HG02870 (cell line): ENCODE measurements around the gene USP37.

Experiments used
- ATAC-seq: cut with Tn5 transposase; IDR thresholded peaks from one replicate; pipeline ENCODE4 v1.9.1; 2021; ENCODE audit warnings: mild to moderate bottlenecking, moderate library complexity; ENCODE audit not compliant: unreplicated experiment

Gene USP37, protein sequence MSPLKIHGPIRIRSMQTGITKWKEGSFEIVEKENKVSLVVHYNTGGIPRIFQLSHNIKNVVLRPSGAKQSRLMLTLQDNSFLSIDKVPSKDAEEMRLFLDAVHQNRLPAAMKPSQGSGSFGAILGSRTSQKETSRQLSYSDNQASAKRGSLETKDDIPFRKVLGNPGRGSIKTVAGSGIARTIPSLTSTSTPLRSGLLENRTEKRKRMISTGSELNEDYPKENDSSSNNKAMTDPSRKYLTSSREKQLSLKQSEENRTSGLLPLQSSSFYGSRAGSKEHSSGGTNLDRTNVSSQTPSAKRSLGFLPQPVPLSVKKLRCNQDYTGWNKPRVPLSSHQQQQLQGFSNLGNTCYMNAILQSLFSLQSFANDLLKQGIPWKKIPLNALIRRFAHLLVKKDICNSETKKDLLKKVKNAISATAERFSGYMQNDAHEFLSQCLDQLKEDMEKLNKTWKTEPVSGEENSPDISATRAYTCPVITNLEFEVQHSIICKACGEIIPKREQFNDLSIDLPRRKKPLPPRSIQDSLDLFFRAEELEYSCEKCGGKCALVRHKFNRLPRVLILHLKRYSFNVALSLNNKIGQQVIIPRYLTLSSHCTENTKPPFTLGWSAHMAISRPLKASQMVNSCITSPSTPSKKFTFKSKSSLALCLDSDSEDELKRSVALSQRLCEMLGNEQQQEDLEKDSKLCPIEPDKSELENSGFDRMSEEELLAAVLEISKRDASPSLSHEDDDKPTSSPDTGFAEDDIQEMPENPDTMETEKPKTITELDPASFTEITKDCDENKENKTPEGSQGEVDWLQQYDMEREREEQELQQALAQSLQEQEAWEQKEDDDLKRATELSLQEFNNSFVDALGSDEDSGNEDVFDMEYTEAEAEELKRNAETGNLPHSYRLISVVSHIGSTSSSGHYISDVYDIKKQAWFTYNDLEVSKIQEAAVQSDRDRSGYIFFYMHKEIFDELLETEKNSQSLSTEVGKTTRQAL

DNA sequence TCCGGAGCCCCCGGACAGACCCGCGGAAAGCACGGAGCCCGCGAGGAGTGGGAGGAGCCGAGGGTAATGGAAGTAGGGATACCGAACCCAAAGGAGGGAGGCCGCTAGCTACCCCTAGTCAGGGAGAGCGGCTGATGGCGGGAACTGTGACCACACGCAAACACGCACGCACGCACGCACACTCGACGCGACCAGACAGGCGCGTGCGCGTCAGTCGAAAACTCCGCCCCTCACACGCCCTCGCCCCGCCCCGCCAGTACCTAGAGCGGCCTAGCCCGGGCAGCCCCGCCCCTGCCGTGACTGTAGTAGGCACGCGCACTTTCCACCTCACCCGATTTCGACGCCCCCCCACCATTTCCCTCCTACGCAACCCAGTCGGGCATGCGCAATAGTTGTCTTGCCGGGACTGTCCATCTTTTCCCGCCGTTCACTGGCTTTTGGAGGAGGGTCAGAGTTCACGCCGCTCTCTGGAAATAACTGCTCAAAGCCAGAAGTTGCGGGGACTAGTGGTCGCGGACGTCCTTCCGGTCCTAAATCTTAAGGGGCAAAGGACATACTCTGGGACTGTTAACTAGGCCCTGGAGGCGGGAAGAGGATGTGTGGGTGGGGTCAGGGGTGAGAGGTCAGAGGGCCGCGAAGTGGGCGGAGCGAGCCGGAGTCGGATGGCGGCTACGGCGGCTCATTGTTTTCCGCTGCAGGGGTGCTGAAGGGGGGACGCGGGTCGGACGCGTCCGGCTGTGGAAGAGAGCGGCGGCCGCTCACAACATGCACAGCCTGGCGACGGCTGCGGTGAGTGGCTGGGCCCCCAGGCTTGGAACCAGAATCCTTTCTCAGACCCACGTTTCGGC, at the start of gene USP37, which contains the start of gene CNOT9:
TSS of gene USP37 (minus strand) at position 162 of the 848 bp plus-strand sequence. CDS start 9,698 bp downstream, outside the sequence.
TSS of gene CNOT9 (plus strand) at position 650 of the 848 bp plus-strand sequence. CDS start at position 766, 116 bp downstream.
- ATAC-seq = peak; percentile 70

DNA sequence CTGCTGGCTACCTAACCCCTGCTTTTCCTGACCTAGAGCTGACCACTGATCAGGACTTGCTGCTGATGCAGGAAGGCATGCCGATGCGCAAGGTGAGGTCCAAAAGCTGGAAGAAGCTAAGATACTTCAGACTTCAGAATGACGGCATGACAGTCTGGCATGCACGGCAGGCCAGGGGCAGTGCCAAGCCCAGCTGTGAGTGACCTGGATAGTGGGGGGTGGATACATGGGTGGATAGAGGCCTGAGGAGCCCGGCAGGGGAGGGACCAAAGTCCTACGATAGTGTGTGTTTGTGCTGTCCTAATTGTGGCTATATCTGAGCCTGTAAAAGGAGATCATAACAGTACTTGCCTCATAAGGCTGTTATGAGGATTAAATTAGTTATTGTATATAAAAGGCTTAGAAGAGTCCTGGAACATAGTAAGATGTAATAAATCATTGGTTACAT, 47.7 kb upstream of the USP37 start:
- ATAC-seq = no peak

DNA sequence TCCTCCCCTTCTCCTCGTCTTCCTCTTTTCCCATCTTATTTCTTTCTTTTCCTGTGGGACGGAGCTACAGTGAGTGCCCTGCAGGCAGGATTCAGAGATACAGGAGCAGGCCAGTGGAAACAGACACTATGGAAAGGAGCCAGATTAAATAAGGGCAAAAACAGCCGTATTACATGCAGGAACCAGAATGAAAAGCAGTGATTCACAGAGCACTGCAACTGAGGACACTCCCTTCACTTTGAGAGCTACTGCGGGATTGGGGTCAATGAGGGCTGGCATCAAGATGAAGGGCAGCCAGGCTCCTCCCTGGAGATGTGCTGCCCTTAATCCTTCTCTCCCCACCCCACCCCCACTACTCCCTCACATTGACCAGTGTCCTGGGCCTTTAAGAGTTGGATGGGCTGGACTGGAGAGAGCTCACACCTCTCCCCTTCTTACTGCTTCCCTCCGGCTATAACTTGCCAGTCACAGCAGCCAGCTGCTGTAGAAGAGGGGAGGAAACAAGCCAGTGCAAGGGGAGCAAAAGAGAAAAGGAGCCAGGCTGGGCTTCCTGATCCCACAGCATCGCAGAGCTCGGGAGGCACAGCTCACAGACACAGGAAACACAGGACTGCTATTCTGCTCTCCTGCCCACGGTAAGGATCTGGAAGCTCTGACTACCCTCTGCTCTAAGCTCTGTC, 39.4 kb upstream of the USP37 start, which contains the start of gene PLCD4:
TSS of gene PLCD4 (plus strand) at position 464 of the 680 bp plus-strand sequence. CDS start 7,841 bp downstream, outside the sequence.
- ATAC-seq = no peak

DNA sequence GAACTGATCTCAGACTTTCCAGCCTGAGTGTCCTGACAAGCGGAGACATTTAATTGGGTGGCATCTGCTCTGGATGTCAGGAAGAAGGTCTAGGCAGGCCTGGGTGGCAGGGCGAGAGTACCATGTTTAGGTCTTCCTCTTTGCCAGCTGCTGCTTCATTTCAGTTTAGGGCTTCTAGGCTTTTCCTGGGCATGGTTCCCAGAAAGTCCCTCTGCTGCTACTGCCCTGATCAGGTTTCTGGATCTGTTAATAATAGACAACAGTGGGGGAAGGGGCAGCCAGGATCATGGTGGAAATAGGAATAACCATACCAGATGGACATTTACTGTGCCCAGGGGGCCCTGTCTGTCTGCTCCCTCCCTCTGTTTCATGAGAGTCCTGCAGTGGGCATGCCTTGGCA, 37.3 kb upstream of the USP37 start:
- ATAC-seq = no peak

DNA sequence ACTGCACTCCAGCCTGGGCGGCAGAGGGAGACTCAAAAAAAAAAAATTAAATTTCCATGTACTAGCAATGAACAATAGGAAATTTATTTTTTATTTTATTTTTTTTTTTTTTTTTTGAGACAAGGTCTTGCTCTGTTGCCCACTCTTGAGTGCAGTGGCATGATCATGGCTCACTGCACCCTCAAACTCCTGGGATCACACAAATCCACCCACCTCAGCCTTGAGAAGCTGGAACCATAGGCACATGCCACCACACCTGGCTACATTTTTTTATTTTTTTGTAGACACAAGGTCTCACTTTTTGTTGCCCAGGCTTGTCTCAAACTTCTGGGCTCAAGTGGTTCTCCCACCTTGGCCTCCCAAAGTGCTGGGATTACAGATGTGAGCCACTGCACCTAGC, 17.4 kb upstream of the USP37 start:
- ATAC-seq = no peak

DNA sequence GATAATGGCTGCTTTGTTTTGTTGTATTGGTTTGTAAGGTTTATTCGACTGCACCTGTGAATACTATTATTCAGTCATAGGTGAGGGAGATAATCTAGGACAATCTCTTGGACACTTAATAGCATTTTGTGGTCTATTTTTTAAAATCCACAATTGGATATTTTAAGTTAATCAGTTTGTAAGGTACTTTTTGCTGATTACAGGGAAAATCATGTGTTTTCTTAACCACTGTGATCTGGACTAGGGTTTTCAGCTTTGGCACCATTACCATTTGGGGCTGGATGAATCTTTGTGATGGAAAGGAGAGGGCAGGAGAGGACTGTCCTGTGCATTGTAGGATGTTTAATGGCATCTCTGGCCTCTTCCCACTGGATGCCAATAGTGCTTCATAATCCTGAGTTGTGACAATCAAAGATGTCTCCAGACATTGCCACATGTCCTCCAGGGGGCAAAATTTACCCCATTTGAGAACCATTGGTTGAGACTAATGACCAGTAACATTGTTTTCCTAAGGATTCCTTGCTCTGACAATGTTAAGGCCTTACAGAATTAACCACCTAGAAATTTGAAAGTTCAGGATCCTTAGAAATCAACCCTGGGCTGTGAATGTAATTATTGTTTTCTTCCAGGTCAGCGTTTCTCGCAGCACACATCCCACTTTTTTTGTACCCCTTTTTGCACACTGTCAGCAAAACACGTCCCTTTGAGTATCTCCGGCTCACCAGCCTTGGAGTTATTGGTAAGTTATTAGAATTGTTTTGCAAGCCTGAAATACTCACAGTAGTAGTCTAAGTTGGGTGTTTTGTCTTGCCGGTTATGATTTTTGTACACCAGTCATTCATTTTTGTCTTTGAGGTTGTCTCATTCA, 16.1 kb upstream of the USP37 start:
- ATAC-seq = no peak

DNA sequence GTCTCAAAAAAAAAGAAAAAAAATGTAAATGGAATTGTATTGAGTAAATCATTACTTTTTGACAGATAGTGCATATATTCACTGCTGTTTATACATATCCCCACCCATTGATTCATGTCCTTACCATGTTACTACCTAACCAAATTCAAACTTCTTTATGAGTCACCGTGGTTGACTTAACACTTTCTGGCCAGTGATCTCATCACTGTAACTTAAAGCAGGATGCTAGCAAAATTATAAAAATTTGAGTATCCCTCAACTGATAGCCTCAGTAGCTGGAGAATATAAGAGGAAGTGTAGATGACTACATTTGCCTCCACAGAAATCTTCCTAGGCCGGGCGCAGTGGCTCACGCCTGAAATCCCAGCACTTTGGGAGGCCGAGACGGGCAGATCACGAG, 13.9 kb upstream of the USP37 start:
- peak; percentile 95 for ATAC-seq

DNA sequence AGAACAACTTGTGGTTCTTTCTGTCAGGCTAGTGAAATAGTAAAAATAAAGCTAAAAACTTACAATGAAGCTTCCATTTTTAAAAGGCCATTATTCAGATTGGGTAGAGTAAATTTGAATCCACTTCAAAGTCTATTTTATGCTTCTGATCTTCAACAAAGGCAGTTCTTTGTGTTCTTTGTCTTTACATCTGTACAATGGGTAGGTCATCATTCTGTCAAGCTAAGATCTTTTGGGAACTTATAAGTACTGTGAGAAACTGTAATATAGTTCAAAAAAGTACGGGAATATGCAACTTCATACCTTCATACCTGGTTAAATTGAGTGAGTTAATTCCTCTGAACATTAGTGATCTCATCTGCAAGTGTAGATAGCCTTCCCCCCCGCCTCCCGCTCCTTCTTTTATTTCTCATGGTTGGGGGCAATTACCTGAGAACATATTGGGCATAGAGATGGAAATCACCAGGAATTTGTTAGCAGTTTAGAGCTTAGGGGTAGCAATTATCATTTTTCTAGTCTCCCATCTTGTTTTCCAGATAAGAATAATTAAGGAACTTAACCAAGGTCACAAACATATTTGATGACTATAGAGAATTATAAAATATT, 10.2 kb upstream of the USP37 start:
- ATAC-seq = no peak

DNA sequence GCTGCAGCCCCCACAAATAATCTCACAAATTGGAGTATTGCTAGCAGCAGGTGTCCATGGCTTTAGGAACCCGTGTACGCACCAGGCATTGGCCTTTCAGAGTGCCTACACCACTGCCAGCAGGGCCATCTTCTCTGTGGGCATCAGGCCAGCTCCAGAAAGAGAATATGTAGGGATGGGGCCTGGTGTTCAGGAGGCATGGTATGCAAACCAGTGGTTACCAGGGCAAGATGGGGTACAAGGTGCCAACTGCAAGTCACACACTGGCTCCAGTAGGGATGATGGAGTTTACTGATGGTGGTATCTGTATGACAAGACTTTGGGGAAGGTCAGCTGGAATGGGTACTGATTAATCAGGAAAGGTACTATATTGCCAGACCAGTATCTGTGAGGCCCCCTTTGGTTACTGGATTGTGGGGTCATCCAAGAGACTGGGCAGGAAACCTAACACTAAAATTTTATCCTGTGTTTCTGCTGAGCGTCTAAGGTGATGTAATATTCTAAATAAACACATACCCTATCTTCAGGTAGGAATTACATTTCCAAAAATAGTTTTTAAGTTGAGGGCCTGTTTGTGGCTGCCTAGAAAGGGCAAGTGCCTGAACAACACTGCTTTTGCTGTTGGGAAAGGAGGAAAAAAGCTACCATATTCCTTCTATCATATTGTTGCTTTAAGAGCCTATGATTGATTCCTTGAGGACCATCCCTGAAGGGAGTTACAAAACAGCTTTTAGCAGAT, 9.5 kb upstream of the USP37 start:
- ATAC-seq = no peak

DNA sequence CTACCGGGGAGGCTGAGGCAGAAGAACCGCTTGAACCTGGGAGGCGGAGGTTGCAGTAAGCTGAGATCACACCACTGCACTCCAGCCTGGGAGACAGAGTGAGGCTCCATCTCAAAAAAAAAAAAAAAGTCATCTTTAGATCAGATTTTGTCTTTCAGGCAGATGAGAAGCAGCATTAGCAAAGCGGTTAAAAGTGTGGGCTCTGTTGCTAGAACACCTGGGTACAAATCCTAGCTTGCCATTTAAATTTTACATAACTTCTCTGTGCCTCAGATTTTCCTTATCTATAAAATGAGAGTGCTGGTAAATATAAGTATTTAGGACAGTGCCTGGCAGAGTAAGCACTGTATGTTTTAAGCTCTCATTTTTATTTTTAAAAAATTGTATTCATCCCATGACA, 8.7 kb upstream of the USP37 start:
- ATAC-seq = no peak

DNA sequence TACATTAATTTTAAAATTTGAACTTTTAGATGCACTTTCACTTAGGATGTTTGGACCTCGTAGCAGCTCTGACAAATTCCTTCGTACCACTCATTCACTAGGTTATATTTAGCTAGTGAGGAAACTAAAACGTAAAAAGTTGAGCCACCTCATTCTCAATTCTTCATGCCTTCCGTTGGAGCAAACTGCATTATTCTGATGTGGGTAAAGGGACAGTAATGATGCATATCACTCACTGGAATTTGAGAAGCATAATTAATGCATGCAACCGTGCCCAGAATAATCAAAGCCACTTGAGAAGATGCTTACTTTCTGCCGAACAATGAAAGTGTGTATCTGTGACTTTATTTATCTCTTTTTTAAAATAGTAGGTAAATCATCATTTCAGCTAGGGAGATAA, 2.7 kb upstream of the USP37 start:
- no peak for ATAC-seq

DNA sequence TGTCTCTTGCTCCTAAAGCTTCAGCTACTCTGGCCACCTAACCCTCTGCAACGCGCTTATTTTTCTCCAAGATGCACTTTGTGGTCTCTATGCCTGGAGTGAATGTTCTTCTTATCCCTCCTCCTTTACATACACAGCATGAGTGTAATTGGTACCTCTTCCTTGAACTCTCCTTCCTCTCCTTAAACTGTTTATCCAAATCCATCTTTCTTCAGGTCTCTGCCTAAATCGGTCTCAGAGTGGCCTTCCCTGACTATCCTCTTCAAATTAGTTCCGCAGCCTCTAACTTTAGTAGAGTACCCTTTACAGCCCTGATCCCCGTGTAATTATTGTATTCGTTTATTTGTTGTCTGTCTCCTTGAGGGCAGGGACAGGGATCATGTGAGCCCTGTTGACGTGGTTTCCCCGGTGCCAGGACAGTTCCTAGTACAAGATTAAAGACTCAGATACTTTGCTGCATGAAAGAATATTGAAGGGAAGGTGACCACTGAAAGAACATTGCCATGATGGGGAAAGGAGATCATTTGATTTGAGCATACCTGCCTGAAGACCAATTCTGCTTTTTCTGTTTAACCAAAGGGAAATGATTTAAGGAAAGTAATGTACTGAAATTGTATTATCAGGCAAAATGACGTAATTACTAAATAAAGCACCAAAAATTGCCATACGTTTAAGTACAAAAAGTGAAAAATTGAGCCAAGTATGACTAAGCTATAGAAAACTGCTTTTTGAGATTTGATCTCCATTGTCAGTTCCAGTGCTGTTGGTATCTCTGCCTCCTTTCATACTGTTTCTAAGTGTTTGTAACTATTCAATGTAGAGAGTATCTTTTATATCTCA, 1.7 kb upstream of the USP37 start:
- no peak for ATAC-seq

DNA sequence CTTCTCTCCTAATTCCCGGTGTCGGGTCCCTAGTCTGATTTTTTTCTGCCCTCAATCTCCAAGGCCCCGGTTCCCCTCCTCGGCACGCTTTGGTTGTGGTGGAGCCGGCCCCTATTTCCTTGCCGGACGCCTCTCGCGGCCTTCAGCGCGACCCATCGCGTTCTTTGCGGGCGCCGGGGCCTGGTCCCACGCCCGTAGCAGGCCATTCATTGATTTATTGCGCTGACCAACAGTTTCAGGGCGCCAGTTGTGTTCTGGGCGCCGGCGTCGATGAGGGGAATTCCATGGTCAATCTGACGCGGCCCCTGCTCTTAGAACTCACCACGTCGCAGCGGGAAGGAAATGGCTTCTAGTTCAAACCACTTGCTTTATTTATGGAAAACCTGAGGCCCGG, 884 bp upstream of the USP37 start:
- peak; percentile 22 for ATAC-seq

DNA sequence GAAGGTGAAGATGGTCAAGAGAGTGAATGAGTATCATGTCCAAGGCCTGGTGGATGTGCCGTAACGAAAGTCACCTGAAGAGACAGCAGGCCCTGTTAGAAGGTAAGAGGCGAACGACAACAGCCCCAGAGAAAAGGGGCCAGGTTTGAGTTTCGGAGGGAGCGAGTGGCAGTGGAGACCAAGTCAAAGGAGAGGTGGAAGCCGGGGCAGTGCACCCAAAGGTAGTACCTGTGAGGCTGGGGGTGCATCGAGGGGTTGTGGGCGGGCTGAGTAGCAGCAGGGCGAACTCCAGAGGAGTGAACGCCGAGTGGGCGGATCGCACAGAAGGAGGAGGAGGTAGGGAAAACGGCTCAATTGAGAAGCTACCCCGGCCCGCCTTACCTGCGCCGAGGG, 358 bp downstream of the USP37 start:
- ATAC-seq = peak; percentile 38

DNA sequence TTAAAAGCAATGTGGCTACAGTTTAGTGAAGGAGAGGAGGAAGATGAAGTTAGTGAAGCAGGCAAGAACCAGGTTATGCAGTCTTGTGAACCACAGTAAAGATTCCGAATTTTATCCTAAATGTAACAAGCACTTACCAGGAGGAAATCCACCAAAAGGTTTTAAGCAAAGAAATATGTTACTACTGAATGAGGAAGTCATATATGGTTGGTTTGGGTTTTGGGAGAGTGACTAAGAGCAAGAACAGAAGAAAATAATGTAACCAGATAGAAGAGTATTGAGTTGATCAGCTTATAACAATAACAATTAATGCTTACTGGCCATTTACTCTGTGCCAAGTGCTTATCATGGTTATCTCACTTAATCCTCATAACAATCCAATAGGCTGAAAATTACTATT, 1.9 kb downstream of the USP37 start:
- no peak for ATAC-seq

DNA sequence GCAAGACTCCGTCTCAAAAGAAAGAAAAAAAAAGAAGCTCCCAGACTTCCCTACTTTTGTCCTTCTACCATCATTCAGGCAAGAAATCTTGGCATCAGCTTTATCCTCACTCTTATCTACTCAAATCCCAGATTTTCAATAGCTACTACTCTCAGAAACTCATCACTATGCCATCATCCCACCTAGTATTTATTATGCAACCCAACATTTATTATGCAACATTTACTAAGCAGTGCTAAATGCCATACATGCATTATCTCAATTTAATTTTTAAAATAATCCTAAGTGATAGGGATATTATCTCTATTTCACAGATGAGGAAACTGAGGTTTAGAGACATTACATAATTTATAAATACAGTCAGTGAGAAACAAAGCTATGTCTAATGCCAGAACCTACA, 4.1 kb downstream of the USP37 start:
- ATAC-seq = no peak

DNA sequence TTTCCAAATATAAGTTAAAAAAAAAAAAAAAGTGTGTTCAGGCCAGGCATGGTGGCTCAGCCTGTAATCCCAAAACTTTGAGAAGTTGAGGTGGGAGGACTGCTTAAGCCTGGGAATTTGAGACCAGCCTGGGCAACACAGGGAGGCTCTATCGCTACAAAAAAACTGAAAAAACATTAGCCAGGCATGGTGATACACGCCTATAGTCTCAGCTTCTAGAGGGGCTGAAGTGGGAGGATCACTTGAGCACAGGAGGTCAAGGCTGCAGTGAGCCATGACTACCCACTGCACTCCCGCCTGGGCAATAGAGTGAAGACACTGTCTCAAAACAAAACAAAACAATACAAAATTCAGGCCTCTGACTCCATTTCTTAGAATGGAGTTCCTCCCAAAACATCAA, 9.2 kb downstream of the USP37 start:
- ATAC-seq = no peak
